PC-9 (cell line): ENCODE results near the gene SOX12. TPM values are rescaled to one million over a fixed set of nuclear protein-coding genes. Genes with fewer than 3 reads are reported as not detected.

Source experiments
- BruUV-seq: library from RNA; stranded (reverse); fragments of 400-500 nt; replicated peaks from 2 replicates; lab custom pipeline; 2021; lab: Mats Ljungman, UMichigan
- CTCF ChIA-PET: fragments of 300-600 bp; sonication (Branson Sonifier 250); formaldehyde crosslinking; loops from one replicate; lab custom pipeline; 2022; ENCODE audit warnings: antibody characterized with exemption; lab: Charles Lee
- POLR2A ChIA-PET: fragments of 300-600 bp; sonication (Branson Sonifier 250); formaldehyde crosslinking; loops from one replicate; lab custom pipeline; 2022; ENCODE audit warnings: antibody characterized with exemption; ENCODE audit not compliant: unreplicated experiment; lab: Charles Lee
- DNase-seq, 2 experiments: peaks; one replicate each; pipeline versions ENCODE4 v3.0.0 to v3.0.0-alpha.2; 2015 to 2022; ENCODE audit warnings: mixed read lengths in 1 of 2
- H2AFZ ChIP-seq: fragments of 200-600 bp; sonication (generic); 2 replicates; pipeline ENCODE4 v1.8.1; 2017; ENCODE audit warnings: antibody characterized with exemption
- H3F3A ChIP-seq: fragments of 200-600 bp; sonication (generic); 2 replicates; pipeline ENCODE4 v1.8.1; 2017; ENCODE audit warnings: antibody characterized with exemption, mild to moderate bottlenecking, low read depth; ENCODE audit not compliant: insufficient read depth
- H3K27ac ChIP-seq: fragments of 200-600 bp; sonication (generic); 2 replicates; pipeline ENCODE4 v1.6.1; 2016; ENCODE audit warnings: mixed run types
- H3K27me3 ChIP-seq: fragments of 200-600 bp; sonication (generic); 2 replicates; pipeline ENCODE4 v1.6.1; 2016; ENCODE audit warnings: low read depth, mixed run types; ENCODE audit not compliant: insufficient read depth
- H3K36me3 ChIP-seq: fragments of 200-600 bp; sonication (generic); 2 replicates; pipeline ENCODE4 v1.6.1; 2016; ENCODE audit warnings: low read depth, mixed run types
- H3K4me1 ChIP-seq: fragments of 200-600 bp; sonication (generic); replicated peaks from 2 replicates; pipeline ENCODE4 v1.6.1; 2016; ENCODE audit warnings: mixed run types; ENCODE audit not compliant: insufficient read depth
- H3K4me2 ChIP-seq: fragments of 200-600 bp; sonication (generic); 2 replicates; pipeline ENCODE4 v1.6.1; 2017; ENCODE audit warnings: mixed run types
- H3K4me3 ChIP-seq: fragments of 200-600 bp; sonication (generic); 2 replicates; pipeline ENCODE4 v1.6.1; 2016; ENCODE audit warnings: mixed run types
- H3K79me2 ChIP-seq: fragments of 200-600 bp; sonication (generic); 2 replicates; pipeline ENCODE4 v1.6.1; 2017; ENCODE audit warnings: low read depth, mixed run types
- H3K9me2 ChIP-seq: fragments of 200-600 bp; sonication (generic); 2 replicates; pipeline ENCODE4 v1.8.1; 2017; ENCODE audit warnings: mild to moderate bottlenecking; ENCODE audit not compliant: insufficient read depth
- H3K9me3 ChIP-seq: fragments of 200-600 bp; sonication (generic); 2 replicates; pipeline ENCODE4 v1.8.1; 2016; ENCODE audit warnings: low read depth; ENCODE audit not compliant: insufficient read depth
- H4K20me1 ChIP-seq: fragments of 200-600 bp; sonication (generic); 2 replicates; pipeline ENCODE4 v1.8.1; 2017; ENCODE audit not compliant: insufficient read depth
- EZH2 ChIP-seq: fragments of 200-600 bp; sonication (generic); IDR thresholded peaks from 2 replicates; pipeline ENCODE4 v1.8.0; 2017; ENCODE audit warnings: antibody characterized with exemption, low read depth
- intact Hi-C: fragments of 100-400 bp; cut with micrococcal nuclease; formaldehyde crosslinking; loops from one replicate; pipeline ENCODE4 v1.10.0; 2022; ENCODE audit not compliant: unreplicated experiment
- total RNA-seq: library from RNA; stranded (reverse); gene quantifications from 2 replicates; pipeline ENCODE4 v1.2.3, GENCODE V29; 2021
- TF ChIP-seq, protein P1 (sequence below): fragments of 200-600 bp; sonication (generic); conservative IDR thresholded peaks from 2 replicates; pipeline ENCODE4 v1.6.1; 2017; ENCODE audit warnings: mixed run types, antibody characterized with exemption, mild to moderate bottlenecking, moderate library complexity

SOX12 gene
- total RNA-seq, 1 experiment from 2014 or later = 57.1 TPM

- no peaks in the 10 kb centered on the region for H3K9me3 ChIP-seq
- intact Hi-C loops = no loop called here
- BruUV-seq = no TSS peak
- H3K9me2 ChIP-seq = no peaks in the 10 kb centered on the region
- H3K4me3 ChIP-seq = no peak overlapping the region
- H2AFZ ChIP-seq = no peak overlapping the region
- no peaks in the 10 kb centered on the region for H3K79me2 ChIP-seq
- POLR2A ChIA-PET = no interaction called here
- H3F3A ChIP-seq = peaks cover 6% of the 10 kb centered on the region; the same call in 1 of the 2 replicates
- H3K4me2 ChIP-seq = no peak overlapping the region
- CTCF ChIA-PET = no interaction called here
- H3K27ac ChIP-seq = no peak overlapping the region
- TF ChIP-seq, protein P1, sequence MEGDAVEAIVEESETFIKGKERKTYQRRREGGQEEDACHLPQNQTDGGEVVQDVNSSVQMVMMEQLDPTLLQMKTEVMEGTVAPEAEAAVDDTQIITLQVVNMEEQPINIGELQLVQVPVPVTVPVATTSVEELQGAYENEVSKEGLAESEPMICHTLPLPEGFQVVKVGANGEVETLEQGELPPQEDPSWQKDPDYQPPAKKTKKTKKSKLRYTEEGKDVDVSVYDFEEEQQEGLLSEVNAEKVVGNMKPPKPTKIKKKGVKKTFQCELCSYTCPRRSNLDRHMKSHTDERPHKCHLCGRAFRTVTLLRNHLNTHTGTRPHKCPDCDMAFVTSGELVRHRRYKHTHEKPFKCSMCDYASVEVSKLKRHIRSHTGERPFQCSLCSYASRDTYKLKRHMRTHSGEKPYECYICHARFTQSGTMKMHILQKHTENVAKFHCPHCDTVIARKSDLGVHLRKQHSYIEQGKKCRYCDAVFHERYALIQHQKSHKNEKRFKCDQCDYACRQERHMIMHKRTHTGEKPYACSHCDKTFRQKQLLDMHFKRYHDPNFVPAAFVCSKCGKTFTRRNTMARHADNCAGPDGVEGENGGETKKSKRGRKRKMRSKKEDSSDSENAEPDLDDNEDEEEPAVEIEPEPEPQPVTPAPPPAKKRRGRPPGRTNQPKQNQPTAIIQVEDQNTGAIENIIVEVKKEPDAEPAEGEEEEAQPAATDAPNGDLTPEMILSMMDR = no peak
- no peak for TF ChIP-seq EZH2
- H3K4me1 ChIP-seq = peaks cover 12% of the 10 kb centered on the region
- DNase-seq = no peak
- H3K36me3 ChIP-seq = no peaks in the 10 kb centered on the region
- no peaks in the 10 kb centered on the region for H4K20me1 ChIP-seq
- no peaks in the 10 kb centered on the region for H3K27me3 ChIP-seq
Observed at GRCh38 chr20:309306-309840, 16.0 kb upstream of the SOX12 start.

DNA sequence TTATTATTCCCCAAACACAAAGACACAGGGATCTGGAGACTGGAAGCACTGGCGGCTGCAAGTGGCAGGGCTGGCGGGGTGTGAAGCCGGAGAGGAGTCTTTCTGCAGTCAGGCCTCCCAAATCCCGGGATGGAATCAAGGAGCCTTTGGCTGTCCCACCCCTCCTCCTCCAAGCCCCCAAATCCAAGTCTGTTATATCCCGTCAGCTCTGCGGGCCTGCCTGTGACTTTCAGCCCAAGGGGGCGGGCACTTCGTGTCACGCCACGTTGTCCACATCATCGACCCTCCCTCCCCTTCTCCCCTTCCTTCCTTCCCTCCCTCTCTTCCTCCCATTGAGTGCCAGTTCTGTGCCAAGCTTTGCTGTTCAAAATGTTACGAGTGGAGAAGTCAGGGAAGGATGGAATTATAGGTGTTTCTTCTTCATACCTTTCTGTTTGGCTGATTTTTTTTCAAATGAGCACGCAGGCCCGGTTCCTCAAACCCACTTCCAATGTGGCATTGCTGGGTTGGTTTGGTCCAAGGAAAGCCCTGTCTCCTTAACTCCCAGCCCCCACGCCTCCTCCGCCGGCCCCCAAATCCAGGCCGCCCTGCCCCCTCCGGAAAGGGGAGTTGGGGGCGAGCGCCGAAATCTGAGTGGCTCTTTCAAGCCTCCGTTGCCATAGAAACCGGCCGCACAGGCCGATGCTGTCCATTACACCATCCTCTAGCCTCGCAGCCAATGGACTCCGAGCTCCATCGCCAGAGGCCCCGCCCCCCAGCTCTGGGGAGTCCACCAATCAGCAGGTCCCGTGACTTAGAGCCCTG lies 15.3 kb upstream of the SOX12 start:
- intact Hi-C loops = no loop called here
- TF ChIP-seq, protein P1 = no peak
- no peak for TF ChIP-seq EZH2
- Histone ChIP-seq H3F3A (peaks cover 6% of the 10 kb centered on the region; the same call in 1 of the 2 replicates), H3K4me3 (no peak overlapping the region), H3K9me3 (no peaks in the 10 kb centered on the region), H3K9me2 (no peaks in the 10 kb centered on the region), H2AFZ (no peak overlapping the region), H3K27ac (no peak overlapping the region), H3K4me2 (no peak overlapping the region), H4K20me1 (no peaks in the 10 kb centered on the region), H3K79me2 (no peaks in the 10 kb centered on the region), H3K4me1 (peaks cover 14% of the 10 kb centered on the region), H3K27me3 (no peaks in the 10 kb centered on the region), H3K36me3 (no peaks in the 10 kb centered on the region)
- no TSS peak for BruUV-seq
- DNase-seq = no peak
- ChIA-PET POLR2A (no interaction called here), CTCF (no interaction called here)

- Histone ChIP-seq H4K20me1 (no peaks in the 10 kb centered on the region), H3K36me3 (no peaks in the 10 kb centered on the region), H3F3A (peaks cover 6% of the 10 kb centered on the region; the same call in 1 of the 2 replicates), H3K4me2 (no peak overlapping the region), H3K27me3 (no peaks in the 10 kb centered on the region), H3K9me2 (no peaks in the 10 kb centered on the region), H2AFZ (no peak overlapping the region), H3K9me3 (no peaks in the 10 kb centered on the region), H3K79me2 (no peaks in the 10 kb centered on the region), H3K27ac (no peak overlapping the region), H3K4me3 (no peak overlapping the region), H3K4me1 (peaks cover 14% of the 10 kb centered on the region)
- intact Hi-C loops = no loop called here
- no peak for DNase-seq
- ChIA-PET POLR2A (no interaction called here), CTCF (no interaction called here)
- no TSS peak for BruUV-seq
- TF ChIP-seq, protein P1 = no peak
- no peak for TF ChIP-seq EZH2
Observed at GRCh38 chr20:310645-311044, 14.7 kb upstream of the SOX12 start.
